RCC 7860 (cell line): ENCODE measurements around the gene MAEA.

ENCODE experiments used
- DNase-seq: peaks from one replicate; pipeline ENCODE4 v3.0.0-alpha.2; 2015; ENCODE audit warnings: low spot score
- FAIRE-seq: peaks from 2 replicates; lab custom pipeline; 2012; peaks lifted over from hg19 to GRCh38; lab: Jason Lieb, UNC

Gene MAEA

DNA sequence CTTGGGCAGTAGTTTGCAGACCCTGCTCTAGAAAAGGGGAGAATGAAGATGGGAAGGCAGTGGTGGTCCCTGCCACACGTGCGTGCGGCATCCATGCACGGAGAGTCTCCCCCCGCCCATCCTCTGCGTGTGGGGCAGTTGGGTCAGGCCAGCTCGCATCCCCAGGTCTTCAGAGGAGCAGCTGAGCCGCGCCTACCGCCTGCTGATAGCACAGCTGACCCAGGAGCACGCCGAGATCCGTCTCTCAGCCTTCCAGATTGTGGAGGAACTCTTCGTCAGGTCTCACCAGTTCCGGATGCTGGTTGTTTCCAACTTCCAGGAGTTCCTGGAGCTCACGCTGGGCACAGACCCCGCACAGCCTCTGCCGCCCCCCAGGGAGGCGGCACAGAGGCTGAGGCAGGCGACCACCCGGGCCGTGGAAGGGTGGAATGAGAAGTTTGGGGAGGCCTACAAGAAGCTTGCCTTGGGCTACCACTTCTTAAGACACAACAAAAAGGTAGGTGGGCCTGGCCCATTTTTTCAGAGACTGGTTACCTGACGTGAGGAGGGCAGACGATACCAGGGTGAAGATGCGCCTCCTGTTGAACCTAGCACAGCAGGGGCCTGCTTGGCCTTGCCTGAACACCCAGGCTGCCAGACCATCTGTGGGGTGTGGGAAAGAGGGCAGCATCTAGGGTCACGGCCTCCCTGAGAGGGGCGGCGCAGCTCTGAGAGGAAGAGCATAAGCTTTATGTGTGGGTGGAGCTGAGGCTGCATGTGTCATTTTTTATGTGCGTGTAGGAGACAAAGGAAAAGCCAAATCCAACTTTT lies 59.9 kb downstream of the MAEA start:
- no peak for DNase-seq
- no peak for FAIRE-seq

DNA sequence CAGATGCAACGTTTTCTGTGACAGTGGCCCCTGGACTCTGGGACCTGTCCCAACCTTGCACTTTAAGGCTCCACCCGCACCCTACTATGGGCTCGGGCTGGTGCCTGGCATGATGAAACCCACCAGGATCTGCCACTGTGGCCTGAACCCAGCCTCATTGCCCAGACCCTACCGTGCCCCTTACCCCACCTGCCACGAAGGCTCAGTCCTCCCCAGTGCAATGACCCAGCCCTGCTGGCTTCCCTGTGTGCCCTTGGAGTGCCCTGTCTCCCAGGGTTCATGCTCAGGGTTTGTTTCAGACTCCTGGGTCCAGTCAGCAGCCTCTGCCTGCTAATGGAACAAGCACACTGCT lies 60.5 kb downstream of the MAEA start:
- FAIRE-seq (no peak), DNase-seq (no peak)

DNA sequence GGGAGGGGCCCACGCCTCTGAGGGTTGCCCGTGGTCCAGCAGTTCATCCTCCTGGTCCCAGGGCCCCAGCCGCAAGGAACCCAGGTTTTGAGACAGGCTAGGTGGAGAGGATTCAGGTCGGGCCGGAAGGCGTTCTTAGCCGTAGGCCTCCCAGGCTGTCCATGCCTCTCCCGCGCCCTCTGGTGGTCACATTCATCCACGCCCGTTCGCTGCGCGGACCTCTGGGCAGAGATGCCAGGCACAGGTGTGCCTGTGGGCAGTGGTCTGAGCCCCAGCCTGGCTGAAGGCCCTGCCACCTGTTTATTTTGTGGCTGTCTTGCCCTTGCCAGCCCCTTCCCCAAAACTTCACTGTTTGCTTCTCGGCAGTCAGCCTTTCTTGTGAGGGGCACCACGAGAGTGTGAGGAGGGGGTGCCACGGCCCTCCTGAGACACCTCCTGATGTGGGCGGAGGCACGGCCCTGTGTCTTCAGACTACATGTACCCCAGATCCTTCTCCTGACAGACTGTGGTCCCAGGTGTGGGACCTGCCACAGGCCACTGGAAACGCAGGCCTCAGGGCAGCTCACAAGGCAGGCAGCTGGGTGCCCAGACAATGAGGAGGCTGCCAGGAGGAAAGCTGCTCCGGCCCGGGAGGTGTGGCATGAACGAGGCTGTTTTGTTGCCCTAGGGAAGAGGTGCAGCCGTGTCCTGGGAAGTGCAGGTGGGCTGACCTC lies 62.3 kb downstream of the MAEA start:
- no peak for FAIRE-seq
- peak; percentile 39 for DNase-seq

DNA sequence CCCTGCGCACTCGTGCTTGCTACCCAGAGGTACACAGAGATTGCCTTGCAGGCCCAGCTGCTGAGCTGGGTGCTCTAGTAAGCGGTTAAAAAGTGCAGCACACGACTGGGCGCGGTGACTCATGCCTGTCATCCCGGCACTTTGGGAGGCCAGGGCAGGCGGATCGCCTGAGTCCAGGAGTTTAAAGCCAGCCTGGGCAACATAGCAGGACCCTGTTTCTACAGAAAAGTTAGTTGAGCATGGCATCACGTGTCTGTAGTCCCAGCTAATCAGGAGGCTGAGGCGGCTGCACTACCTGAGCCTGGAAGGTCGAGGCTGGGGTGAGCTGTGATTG lies 62.8 kb downstream of the MAEA start:
- DNase-seq (no peak), FAIRE-seq (no peak)

DNA sequence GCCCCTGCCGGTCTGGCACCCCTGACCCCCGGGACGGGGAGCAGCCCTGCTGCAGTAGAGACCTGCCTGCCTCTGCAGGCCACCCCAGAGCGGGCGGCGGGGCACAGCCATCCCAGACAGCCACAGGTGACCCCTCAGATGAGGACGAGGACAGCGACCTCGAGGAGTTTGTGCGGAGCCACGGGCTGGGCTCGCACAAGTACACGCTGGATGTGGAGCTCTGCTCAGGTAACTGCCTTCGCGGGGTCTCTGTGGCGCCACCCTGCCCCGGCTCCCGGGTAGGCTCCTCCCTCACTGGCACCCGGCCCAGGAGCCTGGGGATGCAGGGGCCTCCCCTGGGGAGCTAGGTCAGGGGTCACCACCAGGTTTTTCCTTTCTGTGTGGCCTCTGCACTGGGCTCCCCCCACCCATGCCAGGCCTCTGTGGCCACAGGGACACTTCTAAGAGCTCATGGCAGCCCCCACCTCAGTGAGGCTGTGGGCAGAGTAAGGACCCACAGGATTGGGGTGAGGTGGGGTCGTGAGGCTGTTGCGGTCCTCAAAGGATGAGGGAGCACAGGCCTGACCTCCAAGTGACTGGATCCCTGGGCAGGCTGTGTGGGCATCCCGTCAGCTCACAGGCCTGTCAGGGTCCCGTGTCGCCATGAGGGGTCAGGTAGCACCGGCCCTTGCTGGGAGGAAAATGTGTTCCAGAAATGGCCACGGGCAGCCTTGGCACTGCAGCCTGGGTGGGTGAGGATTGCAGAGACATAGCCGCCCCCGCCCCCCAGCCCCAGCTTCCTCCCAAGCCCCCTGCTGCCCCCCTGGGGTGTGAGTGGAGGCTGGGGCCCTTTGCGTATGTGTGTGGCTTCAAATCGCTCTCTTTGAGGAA lies 63.7 kb downstream of the MAEA start:
- no peak for FAIRE-seq
- no peak for DNase-seq

DNA sequence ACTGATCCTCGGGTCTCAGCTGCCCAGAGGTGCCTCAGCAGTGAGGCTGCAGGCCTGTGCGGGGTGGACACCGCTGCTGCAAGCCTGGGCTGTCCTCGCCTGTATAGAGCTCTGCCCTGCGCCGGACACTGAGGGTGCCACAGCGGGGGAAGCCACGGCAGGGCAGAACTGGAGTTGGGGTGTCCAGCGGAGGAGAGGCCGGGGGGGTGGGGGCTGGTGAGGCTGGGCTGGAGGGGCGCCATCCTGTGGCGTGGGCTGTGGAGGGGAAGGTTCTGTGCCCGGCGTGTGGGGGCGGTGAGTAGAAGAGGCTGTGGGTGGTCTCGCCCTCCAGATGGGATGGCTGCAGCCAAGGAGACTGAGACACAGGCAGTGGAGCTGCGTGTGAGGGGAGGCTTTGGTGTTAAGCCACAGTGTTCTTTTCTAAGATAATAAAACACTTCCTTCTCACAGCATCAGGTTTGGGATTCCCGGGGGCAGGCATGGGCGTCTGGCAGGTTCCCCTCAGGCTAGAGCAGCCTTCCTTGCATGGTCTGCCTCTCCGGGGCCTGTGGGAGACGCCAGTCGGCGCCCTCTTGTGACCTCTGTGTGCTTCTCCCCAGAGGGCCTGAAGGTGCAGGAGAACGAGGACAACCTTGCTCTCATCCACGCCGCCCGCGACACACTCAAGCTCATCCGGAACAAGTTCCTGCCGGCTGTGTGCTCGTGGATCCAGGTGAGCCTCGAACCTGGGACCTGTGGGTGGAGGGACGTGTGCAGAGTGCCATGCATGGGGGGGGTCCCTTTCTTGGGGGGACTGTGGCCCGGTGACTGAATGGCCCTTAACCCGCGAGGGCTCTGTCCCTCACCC lies 64.7 kb downstream of the MAEA start:
- DNase-seq (no peak), FAIRE-seq (no peak)

DNA sequence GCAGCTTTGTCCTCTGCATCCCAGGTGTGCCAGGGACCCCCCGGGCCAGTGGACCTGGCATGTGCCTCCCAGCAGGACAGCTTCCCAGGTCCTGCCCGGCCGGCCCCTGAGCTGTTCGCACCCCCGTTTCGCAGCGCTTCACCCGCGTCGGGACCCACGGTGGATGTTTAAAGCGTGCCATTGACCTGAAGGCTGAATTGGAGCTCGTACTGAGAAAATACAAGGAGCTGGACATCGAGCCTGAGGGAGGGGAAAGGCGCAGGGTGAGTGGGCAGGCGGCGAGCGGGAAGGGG lies 65.2 kb downstream of the MAEA start:
- DNase-seq, result no peak
- FAIRE-seq, result no peak

DNA sequence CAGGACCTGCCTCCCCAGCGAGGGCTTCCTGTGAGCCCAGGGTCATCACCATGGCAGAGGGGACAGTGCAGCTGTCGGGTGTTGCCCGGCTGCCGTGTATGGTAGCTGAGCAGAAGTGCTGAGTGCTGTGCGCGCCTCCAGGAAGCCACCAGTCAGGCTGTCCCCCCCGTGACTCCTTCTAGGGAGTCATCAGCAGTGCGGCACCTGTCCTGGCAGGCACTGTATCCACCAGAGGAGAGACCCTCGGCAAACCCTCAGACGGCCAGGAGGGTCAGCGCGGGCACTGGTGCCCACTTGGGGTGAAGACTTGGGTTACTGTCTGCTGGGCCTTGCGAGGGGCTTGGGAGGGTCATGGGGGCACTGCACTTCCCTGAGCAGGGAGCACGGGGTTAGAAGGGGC lies 65.7 kb downstream of the MAEA start:
- DNase-seq, result no peak
- no peak for FAIRE-seq

DNA sequence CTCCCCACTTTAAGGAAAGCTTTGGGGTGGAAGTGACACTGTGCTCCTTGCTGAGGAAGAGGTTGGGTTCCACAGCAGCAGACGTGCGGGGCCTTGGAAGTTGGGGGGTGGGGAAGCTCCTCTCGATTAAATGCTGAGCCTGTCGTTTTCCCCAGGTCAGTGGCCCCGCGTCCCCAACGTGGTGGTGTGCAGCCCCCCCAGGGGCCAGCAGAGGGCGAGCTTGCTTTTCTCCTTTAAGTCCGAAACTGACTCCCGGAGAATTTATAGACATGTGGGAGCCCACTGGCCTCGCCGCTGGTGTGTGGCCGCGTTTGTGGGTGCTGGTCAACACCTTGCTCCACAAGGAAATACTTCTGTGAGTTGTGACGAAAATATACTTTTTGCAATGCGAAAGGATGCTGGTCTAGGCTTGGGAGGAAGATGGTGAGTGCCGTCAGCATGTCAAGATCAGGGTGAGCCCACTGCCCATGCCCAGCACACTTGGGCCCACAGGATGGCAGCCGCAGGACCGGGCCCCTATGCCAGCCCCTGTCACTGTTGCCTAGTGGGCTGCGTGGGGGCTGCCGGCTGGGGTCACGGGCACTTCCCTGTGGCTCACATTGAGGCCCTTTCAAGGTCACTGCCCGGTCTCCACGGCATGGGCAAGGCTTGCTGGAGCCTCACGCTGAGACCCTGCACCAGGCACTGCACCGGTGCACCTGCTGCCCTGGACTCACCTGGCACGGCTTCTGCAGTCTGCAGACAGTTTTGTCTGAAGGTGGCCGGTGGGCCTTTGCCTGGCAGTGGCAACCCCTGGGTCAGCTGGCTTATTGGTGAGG lies 66.7 kb downstream of the MAEA start:
- FAIRE-seq (no peak), DNase-seq (no peak)

DNA sequence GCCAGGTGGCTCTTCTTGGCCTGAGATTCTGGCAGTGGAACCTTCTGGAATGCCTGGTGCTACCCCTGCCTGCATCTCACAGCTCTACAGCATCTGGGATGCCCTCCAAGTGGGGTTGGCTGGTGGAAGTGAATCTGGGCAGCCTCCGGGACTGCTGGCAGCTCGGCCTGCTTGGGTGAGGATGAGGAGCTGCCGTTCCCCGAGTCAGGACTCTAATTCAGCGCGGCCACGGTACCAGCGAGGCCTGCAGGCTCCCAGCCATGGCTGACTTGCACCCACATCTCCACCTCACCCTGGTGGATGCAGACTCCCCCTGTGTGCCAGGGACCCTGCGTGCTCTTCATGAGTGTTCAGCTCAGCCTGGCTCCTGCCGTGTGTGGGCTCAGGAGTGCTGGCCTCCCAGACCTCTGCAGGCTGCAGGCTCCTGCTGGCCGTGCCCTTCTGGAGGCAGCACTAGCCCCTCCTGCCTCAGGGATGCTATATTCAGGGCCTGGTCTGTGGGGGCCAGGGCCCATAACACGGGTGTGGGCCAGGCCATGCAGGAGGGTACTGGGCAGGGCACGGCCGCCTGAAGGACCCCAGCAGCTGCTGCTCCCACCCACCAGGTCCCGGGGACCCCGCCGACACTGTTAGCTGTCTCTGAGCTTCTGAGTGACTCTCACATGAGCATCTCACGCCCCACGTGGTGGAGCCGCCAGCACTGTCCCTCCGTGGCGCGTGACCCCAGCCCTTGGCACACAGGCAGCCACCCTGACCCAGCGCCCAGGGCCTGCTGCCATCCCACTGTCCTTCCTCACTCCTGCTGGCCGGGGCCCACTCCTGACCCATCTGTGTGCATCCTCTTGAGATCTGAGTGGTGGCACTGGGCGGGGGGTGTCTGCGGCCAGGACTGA lies 67.9 kb downstream of the MAEA start:
- no peak for DNase-seq

DNA sequence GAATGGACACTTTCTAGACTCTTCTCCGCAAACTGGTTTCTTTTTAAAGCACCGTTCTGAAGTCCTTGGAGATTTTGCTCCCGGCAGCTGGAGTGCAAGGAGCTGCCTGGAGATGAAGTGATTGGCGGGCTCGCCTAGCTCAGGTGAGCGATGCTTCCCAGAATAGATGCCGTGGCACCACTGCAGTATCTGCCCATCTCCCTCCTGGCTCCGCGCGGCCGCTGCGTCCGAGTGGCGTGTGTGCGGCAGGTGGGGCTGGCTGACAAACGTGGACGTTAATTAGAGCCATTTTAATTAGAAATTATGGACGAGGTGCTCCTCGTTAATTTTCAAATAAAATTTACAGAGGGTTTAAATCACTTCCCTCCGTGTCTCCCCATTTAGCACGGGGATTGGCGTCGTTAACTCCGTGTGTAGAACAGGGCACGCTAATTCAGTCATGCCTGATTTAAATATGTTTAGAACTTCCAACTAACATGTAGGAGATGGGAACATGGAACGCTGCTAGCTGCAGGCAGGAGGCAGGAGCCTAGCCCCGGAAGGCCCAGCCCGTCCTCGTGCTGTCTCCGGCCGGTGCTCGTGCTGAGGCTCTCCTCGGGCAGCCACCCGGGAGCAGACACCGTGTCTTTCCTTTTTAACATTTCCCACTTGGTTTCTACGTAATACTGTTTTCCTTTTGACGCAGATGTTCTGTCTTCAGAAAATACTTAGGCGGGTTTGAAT lies 68.9 kb downstream of the MAEA start:
- no peak for FAIRE-seq
- DNase-seq, result no peak

More for the DNA sequence above, 67.9 kb downstream of the MAEA start:
- FAIRE-seq, result no peak

DNA sequence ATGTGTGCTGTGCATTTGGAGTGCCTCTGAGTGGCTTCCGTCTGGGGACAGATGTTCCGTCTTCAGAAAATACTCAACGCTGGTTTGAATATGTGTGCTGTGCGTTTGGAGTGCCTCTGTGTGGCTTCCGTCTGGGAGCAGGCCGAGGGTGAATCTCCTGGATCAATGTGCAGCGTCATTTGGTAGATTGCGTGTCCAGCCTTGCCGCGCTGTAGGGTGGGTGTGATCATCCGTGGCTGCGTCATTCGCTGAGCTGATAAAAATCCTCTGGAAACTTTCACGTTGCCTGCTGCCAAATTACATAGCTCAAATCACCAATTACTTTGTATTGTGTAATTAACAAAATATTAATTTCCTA lies 69.4 kb downstream of the MAEA start:
- FAIRE-seq (no peak), DNase-seq (no peak)

DNA sequence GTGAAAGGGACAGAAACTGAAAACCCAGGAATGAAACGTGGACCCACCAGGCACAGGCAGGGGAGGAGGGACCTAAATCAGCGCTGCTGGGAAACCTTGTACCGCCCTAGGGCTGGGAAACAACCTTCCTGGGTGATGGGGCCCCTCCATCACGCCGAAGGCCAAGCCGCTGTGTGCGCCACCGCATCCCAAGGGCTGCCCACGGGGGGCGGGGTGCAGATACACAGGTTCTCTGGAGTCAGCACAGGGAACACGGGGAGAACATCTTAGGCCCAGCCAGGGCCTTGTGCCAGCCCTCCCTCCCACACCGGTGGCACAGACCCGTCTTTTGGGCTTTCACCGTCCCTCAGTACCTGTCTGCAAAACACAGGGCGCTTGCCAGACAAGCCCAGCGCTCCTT lies 70.3 kb downstream of the MAEA start:
- no peak for DNase-seq
- FAIRE-seq, result no peak

DNA sequence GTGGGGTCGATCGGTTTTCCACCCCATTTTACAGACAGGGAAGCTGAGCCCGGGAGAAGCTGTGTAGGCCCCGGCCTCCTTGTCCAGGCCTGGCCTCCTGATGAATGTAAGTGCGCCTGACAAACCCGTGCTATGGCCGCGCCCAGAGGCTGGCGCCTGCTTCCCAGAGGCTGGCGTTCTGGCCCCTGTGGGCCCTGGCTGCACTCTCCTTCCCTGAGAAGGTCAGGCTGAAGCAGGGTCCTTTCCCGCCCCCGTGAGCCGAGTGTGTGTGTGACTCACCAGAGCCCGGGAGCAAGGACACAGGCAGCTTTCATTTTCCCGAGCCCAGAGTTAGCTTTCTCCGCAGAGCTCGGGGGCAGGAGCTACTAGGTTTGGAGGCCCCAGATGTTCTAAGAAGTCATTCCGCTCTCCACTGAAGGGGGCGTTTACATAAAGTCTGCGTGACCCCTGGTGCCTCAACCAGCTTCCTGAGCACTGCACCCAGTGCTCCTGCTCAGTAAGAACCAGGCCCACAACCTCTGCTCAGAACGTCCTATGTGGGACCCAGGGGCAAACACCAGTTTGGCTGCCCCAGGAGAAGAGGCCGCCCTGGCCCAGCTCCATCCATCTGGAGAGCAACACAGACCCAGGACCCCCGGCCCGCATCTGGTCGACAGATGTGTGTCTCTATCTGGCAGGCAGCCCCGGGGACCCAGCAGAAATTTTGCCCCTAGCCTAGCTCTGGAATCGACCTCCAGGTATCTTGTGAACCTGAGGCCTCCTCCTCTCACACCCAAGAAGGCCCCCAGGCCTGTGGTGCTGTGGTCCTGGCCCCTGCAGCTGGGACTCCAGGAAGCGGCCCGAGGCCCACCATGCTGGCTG lies 71.0 kb downstream of the MAEA start:
- FAIRE-seq, result no peak
- DNase-seq, result no peak

DNA sequence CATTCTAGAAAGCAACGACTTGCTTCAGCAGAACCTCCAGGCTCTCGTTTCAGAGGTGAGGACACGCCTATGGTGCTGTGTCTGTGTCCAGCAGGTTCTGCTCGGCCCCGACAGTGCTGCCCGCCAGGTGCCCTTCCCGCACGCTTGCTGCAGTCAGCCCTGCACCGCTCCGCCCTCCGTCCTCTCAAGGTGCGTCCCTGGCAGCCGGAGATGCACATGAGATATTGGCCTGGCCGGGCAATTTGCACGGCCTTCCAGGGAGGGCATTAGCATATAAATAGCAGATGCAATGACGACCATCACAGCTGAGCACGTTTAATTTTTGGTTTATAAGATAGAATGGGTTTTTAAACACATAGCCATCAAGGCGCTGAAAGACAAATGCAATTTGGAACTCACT lies 71.7 kb downstream of the MAEA start:
- no peak for FAIRE-seq
- DNase-seq, result no peak

DNA sequence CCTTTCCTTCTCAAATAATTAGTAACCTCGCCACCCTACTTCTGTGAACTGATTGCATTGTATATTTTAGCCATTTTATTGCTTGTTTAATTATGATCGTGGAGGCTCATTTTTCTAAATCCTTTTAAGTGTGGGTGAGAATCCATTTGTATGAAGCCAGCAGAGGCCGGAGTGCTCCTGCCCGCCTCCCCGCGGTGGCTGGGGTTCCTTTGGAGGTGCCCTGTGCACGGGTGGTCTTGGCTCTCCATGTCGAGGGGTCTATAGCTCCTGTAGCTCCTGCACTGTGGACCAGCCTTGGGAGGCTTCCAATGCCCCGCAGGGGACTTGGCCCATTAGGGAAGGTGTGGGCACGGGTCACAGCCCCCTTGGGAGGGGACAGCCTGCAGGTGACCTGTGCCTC lies 72.4 kb downstream of the MAEA start:
- FAIRE-seq (no peak), DNase-seq (no peak)

DNA sequence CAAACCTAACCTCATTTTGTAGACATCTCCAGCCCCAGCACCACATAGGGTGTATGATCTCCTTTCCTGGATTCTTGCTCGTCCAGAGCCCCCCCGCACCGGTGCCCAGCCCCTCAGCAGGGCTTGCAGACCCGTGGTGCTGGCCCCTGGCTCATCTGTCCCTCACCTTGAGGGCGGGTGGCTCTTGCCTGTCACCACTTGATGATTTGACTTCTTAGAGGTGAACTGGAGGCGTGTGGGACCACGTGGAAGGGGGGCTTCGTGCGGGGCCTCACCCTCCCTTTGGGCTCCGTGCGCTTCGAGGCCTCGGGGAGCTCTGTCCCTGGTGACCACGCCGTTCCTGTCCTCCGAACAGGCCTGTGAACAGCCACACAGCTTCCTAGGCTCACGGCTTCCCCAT lies 72.8 kb downstream of the MAEA start:
- no peak for DNase-seq
- FAIRE-seq, result no peak

DNA sequence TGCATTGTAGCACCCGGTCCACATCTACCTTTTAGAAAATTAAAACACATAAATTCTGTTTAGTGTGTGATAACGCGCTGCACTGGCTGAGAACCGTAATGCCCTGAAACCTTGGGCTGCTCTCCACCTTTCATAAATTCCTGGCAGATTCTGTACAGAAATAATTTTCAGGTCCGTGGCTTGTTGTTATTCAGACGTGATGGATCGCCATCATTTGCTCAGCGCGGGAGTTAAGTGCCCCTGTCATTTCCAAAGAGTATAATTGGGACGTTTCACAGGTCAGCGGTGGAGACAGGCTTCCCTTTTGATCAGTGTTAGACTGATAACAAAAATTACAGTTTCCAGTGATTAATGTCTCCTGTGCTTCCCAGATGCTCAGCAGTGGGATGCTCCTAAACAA lies 73.8 kb downstream of the MAEA start:
- DNase-seq, result no peak
- FAIRE-seq, result no peak
